Type B pancreatic cell (in vitro differentiated cells): ENCODE measurements around the gene MMD2. TPM values are rescaled to one million over a fixed set of nuclear protein-coding genes. Genes with fewer than 3 reads are reported as not detected.
"Not testable (repeated sequence)": the region's sequence is repeated elsewhere in the genome, so short reads cannot be mapped to it uniquely, and the experiment has no call there.

ENCODE experiments used
- DNase-seq: peaks from one replicate; pipeline ENCODE4 v3.0.0; 2021; ENCODE audit warnings: mixed read lengths; ENCODE audit not compliant: unreplicated experiment; ENCODE audit errors: extremely low spot score
- H3K27ac Mint-ChIP-seq: 2 replicates; pipeline ENCODE4 v1.8.0; 2021; ENCODE audit warnings: mild to moderate bottlenecking, mixed read lengths
- H3K27me3 Mint-ChIP-seq: 2 replicates; pipeline ENCODE4 v1.8.0; 2021; ENCODE audit warnings: mixed read lengths
- H3K36me3 Mint-ChIP-seq: 2 replicates; pipeline ENCODE4 v1.8.0; 2021; ENCODE audit warnings: mixed read lengths
- H3K4me1 Mint-ChIP-seq: one replicate; pipeline ENCODE4 v1.8.0; 2021; ENCODE audit warnings: mixed read lengths; ENCODE audit not compliant: unreplicated experiment
- H3K4me3 Mint-ChIP-seq: 2 replicates; pipeline ENCODE4 v1.8.0; 2021; ENCODE audit warnings: mild to moderate bottlenecking, mixed read lengths
- H3K9me3 Mint-ChIP-seq: 2 replicates; pipeline ENCODE4 v1.8.0; 2021; ENCODE audit warnings: mixed read lengths
- CTCF ChIP-seq: fragments of 200-600 bp; sonication (generic); conservative IDR thresholded peaks from 2 replicates; pipeline ENCODE4 v1.5.0; 2021; ENCODE audit warnings: antibody characterized with exemption, mild to moderate bottlenecking
- total RNA-seq: library from RNA; stranded (reverse); gene quantifications from 2 replicates; pipeline ENCODE4 v1.2.1, GENCODE V29; 2021; ENCODE audit warnings: low replicate concordance

The MMD2 gene
- total RNA-seq, 1 donor from 2014 or later, result not detected

- Mint-ChIP-seq H3K36me3 (no peaks in the 10 kb centered on the region), H3K4me3 (no peak overlapping the region), H3K9me3 (no peaks in the 10 kb centered on the region), H3K27ac (no peak overlapping the region), H3K27me3 (peaks cover 12% of the 10 kb centered on the region), H3K4me1 (no peaks in the 10 kb centered on the region)
- DNase-seq, result no peak
- no peak for TF ChIP-seq CTCF
Observed at GRCh38 chr7:4904346-4904745, 54.6 kb downstream of the MMD2 start.

- no peak for DNase-seq
- no peak for TF ChIP-seq CTCF
- Mint-ChIP-seq H3K36me3 (peaks cover 3% of the 10 kb centered on the region), H3K27ac (no peak overlapping the region), H3K4me1 (no peaks in the 10 kb centered on the region), H3K4me3 (no peak overlapping the region), H3K9me3 (no peaks in the 10 kb centered on the region), H3K27me3 (peaks cover 4% of the 10 kb centered on the region)
Observed at GRCh38 chr7:4895766-4896165, 63.2 kb downstream of the MMD2 start.

GRCh38 chr7:4894482-4894881 lies 64.5 kb downstream of the MMD2 start:
- Mint-ChIP-seq H3K36me3 (peaks cover 3% of the 10 kb centered on the region), H3K27ac (no peak overlapping the region), H3K27me3 (peaks cover 4% of the 10 kb centered on the region), H3K4me1 (no peaks in the 10 kb centered on the region), H3K4me3 (no peak overlapping the region), H3K9me3 (no peaks in the 10 kb centered on the region)
- no peak for TF ChIP-seq CTCF
- DNase-seq, result no peak

GRCh38 chr7:4893929-4894475 lies 65.0 kb downstream of the MMD2 start:
- no peak for DNase-seq
- Mint-ChIP-seq H3K36me3 (peaks cover 3% of the 10 kb centered on the region), H3K27ac (no peak overlapping the region), H3K9me3 (no peaks in the 10 kb centered on the region), H3K4me3 (no peak overlapping the region), H3K27me3 (peaks cover 4% of the 10 kb centered on the region), H3K4me1 (no peaks in the 10 kb centered on the region)
- no peak for TF ChIP-seq CTCF

- H3K4me3 Mint-ChIP-seq, H3K27ac Mint-ChIP-seq, H3K4me1 Mint-ChIP-seq, H3K36me3 Mint-ChIP-seq, H3K27me3 Mint-ChIP-seq, H3K9me3 Mint-ChIP-seq, DNase-seq: not testable (repeated sequence)
Observed at GRCh38 chr7:4893188-4893587, 65.8 kb downstream of the MMD2 start.

DNA sequence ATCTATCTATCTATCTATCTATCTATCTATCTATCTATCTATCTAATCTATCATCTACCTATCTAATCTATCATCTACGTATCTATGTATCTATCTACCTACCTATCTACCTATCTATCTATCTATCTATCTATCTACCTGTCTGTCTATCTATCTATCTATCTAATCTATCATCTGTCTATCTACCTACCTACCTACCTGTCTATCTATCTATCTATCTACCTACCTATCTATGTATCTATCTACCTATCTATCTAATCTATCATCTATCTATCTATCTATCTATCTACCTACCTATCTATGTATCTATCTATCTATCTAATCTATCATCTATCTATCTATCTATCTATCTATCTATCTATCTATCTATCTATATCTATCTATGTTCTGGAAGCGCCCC lies 67.5 kb downstream of the MMD2 start:
- not testable (repeated sequence) for H3K9me3 Mint-ChIP-seq, H3K4me1 Mint-ChIP-seq, DNase-seq, H3K36me3 Mint-ChIP-seq, H3K4me3 Mint-ChIP-seq, H3K27me3 Mint-ChIP-seq, H3K27ac Mint-ChIP-seq

- Mint-ChIP-seq H3K4me1 (peaks cover 6% of the 10 kb centered on the region), H3K4me3 (no peak overlapping the region), H3K36me3 (peaks cover 3% of the 10 kb centered on the region), H3K27ac (no peak overlapping the region), H3K9me3 (no peaks in the 10 kb centered on the region), H3K27me3 (peaks cover 4% of the 10 kb centered on the region)
- no peak for TF ChIP-seq CTCF
- no peak for DNase-seq
Observed at GRCh38 chr7:4889682-4890081, 69.3 kb downstream of the MMD2 start.
